GM12891 (cell line): ENCODE measurements around the gene MYCBPAP.

Experiments
- POLR2A ChIP-seq: IDR thresholded peaks from 2 replicates; pipeline ENCODE4 v1.6.1; 2011; ENCODE audit warnings: low read depth, low read length, control low read depth
- POLR2AphosphoS5 ChIP-seq: IDR thresholded peaks from 2 replicates; pipeline ENCODE4 v1.6.1; 2011; ENCODE audit warnings: low read depth, low read length, control low read depth
- TAF1 ChIP-seq: IDR thresholded peaks from 2 replicates; pipeline ENCODE4 v1.6.1; 2011; ENCODE audit warnings: low read depth, low read length, control low read depth

GRCh38 chr17:50481648-50482047 is 26.6 kb upstream of the MYCBPAP start:
- TF ChIP-seq POLR2A (no peak), TAF1 (no peak), POLR2AphosphoS5 (no peak)
